OCI-LY3 (cell line): ENCODE measurements around the gene C1QL2.

Experiments
- H2AFZ ChIP-seq: fragments of 200-600, 300-600 bp; shearing (Covaris generic); 2 replicates; pipeline ENCODE4 v1.6.0; 2014; ENCODE audit warnings: antibody characterized with exemption, low read depth, low read length
- H3K27ac ChIP-seq: fragments of 200-600, 300-600 bp; sonication (generic); 2 replicates; pipeline ENCODE4 v1.5.1; 2014; ENCODE audit warnings: mild to moderate bottlenecking, low read length, moderate library complexity, mixed read lengths
- H3K27me3 ChIP-seq: fragments of 200-600, 300-600 bp; sonication (generic); 2 replicates; pipeline ENCODE4 v1.6.1; 2014; ENCODE audit warnings: low read depth, low read length, mixed read lengths
- H3K36me3 ChIP-seq: fragments of 200-600, 300-600 bp; sonication (generic); replicated peaks from 2 replicates; pipeline ENCODE3; 2014; ENCODE audit warnings: low read depth, low read length, mixed read lengths
- H3K4me1 ChIP-seq: fragments of 300-600, 200-600 bp; sonication (generic); 2 replicates; pipeline ENCODE4 v1.6.1; 2014; ENCODE audit warnings: low read length, mixed read lengths
- H3K4me2 ChIP-seq: fragments of 200-600, 300-600 bp; sonication (generic); 2 replicates; pipeline ENCODE4 v1.6.1; 2014; ENCODE audit warnings: low read length, mixed read lengths
- H3K4me3 ChIP-seq: fragments of 300-600, 200-600 bp; sonication (generic); 2 replicates; pipeline ENCODE4 v1.5.1; 2014; ENCODE audit warnings: antibody characterized with exemption, mild to moderate bottlenecking, low read length, moderate library complexity
- H3K79me2 ChIP-seq: fragments of 300-600, 200-600 bp; shearing (Covaris generic); 2 replicates; pipeline ENCODE4 v1.6.1; 2014; ENCODE audit warnings: mild to moderate bottlenecking, low read length, mixed read lengths
- H3K9ac ChIP-seq: fragments of 300-600, 200-600 bp; shearing (Covaris generic); 2 replicates; pipeline ENCODE4 v1.6.0; 2014; ENCODE audit warnings: mild to moderate bottlenecking, low read length, moderate library complexity
- H3K9me3 ChIP-seq: fragments of 200-600, 300-600 bp; shearing (Covaris generic); 2 replicates; pipeline ENCODE4 v1.6.1; 2014; ENCODE audit warnings: low read length, mixed read lengths; ENCODE audit not compliant: insufficient read depth
- H4K20me1 ChIP-seq: fragments of 200-600, 300-600 bp; sonication (generic); 2 replicates; pipeline ENCODE4 v1.6.1; 2016; ENCODE audit warnings: low read length, mixed read lengths; ENCODE audit not compliant: insufficient read depth
- CTCF ChIP-seq: fragments of 200-600, 300-600 bp; sonication (generic); IDR thresholded peaks from 2 replicates; pipeline ENCODE4 v1.5.1; 2014; ENCODE audit warnings: antibody characterized with exemption, low read length, low read depth
- EZH2phosphoT487 ChIP-seq: fragments of 200-600 bp; shearing (Covaris generic); IDR thresholded peaks from 2 replicates; pipeline ENCODE4 v1.6.1; 2018; ENCODE audit warnings: antibody characterized with exemption, mixed run types, low read depth

The C1QL2 gene

GRCh38 chr2:119204525-119204924 is 46.0 kb upstream of the C1QL2 start:
- Histone ChIP-seq H2AFZ (no peak overlapping the region), H3K79me2 (no peaks in the 10 kb centered on the region), H3K4me3 (no peak overlapping the region), H3K4me1 (no peaks in the 10 kb centered on the region), H3K36me3 (no peaks in the 10 kb centered on the region), H3K27ac (no peak overlapping the region), H3K9me3 (no peaks in the 10 kb centered on the region), H4K20me1 (no peaks in the 10 kb centered on the region), H3K27me3 (peaks cover 4% of the 10 kb centered on the region; the same call in 1 of the 2 replicates), H3K4me2 (no peak overlapping the region), H3K9ac (no peak overlapping the region)
- no peak for TF ChIP-seq EZH2phosphoT487

- Histone ChIP-seq H3K9ac (no peak overlapping the region), H3K4me2 (no peak overlapping the region), H3K27ac (no peak overlapping the region), H3K9me3 (no peaks in the 10 kb centered on the region), H3K36me3 (no peaks in the 10 kb centered on the region), H4K20me1 (no peaks in the 10 kb centered on the region; the same call in 1 of the 2 replicates), H3K27me3 (peaks cover 11% of the 10 kb centered on the region), H2AFZ (no peak overlapping the region), H3K79me2 (no peaks in the 10 kb centered on the region), H3K4me3 (no peak overlapping the region), H3K4me1 (no peaks in the 10 kb centered on the region)
- TF ChIP-seq CTCF (no peak), EZH2phosphoT487 (no peak)
These were observed 44.2 kb upstream of the C1QL2 start for GRCh38 chr2:119202610-119203310.

GRCh38 chr2:119201815-119202214 is 43.3 kb upstream of the C1QL2 start:
- H3K4me2 ChIP-seq, result no peak overlapping the region
- no peak overlapping the region for H3K9ac ChIP-seq
- H3K27ac ChIP-seq, result no peak overlapping the region
- H3K79me2 ChIP-seq, result no peaks in the 10 kb centered on the region
- no peaks in the 10 kb centered on the region for H3K9me3 ChIP-seq
- H3K27me3 ChIP-seq, result peaks cover 16% of the 10 kb centered on the region
- no peaks in the 10 kb centered on the region for H3K36me3 ChIP-seq
- no peak overlapping the region for H2AFZ ChIP-seq
- TF ChIP-seq CTCF (no peak), EZH2phosphoT487 (no peak)
- no peaks in the 10 kb centered on the region; the same call in 1 of the 2 replicates for H4K20me1 ChIP-seq
- H3K4me1 ChIP-seq, result no peaks in the 10 kb centered on the region
- no peak overlapping the region for H3K4me3 ChIP-seq

- TF ChIP-seq EZH2phosphoT487, result no peak
- TF ChIP-seq CTCF, result no peak
These were observed 39.8 kb upstream of the C1QL2 start for GRCh38 chr2:119198240-119198840.

More at GRCh38 chr2:119198240-119198840, 39.8 kb upstream of the C1QL2 start:
- no peaks in the 10 kb centered on the region for H3K79me2 ChIP-seq
- no peak overlapping the region for H2AFZ ChIP-seq
- no peaks in the 10 kb centered on the region; the same call in 1 of the 2 replicates for H4K20me1 ChIP-seq
- H3K27ac ChIP-seq, result no peak overlapping the region
- no peaks in the 10 kb centered on the region for H3K36me3 ChIP-seq
- no peak overlapping the region for H3K4me3 ChIP-seq
- no peak overlapping the region for H3K9ac ChIP-seq
- no peaks in the 10 kb centered on the region for H3K4me1 ChIP-seq
- H3K27me3 ChIP-seq, result peaks cover 18% of the 10 kb centered on the region
- H3K4me2 ChIP-seq, result no peak overlapping the region
- H3K9me3 ChIP-seq, result no peaks in the 10 kb centered on the region
